GM12878 (cell line): ENCODE data around the gene HS1BP3. TPM values are rescaled to one million over a fixed set of nuclear protein-coding genes. Genes with fewer than 3 reads are reported as not detected.

ENCODE experiments used
- ATAC-seq: fragments of 200-7000 bp; cut with Tn5 transposase; 3 replicates; pipeline ENCODE4 v1.9.1; 2020; ENCODE audit warnings: mild to moderate bottlenecking, moderate library complexity
- BruUV-seq: library from RNA; stranded (reverse); fragments of 400-500 nt; replicated peaks from 2 replicates; lab custom pipeline; 2021; lab: Mats Ljungman, UMichigan
- CTCF ChIA-PET: fragments of 300-600 bp; sonication (Branson Sonifier 250); formaldehyde crosslinking; extraction: SDS; loops from one replicate; lab custom pipeline; 2021; ENCODE audit warnings: inconsistent platforms; lab: Yijun Ruan, JAX
- POLR2A ChIA-PET: fragments of 350-600 bp; formaldehyde crosslinking; extraction: SDS; loops from one replicate; lab custom pipeline; 2021; ENCODE audit warnings: inconsistent platforms; lab: Charles Lee
- RAD21 ChIA-PET: fragments of 300-600 bp; sonication (Branson Sonifier 250); formaldehyde crosslinking; loops from one replicate; lab custom pipeline; 2023; ENCODE audit warnings: antibody characterized with exemption; ENCODE audit not compliant: unreplicated experiment; lab: Charles Lee
- SMC1A ChIA-PET: fragments of 300-600 bp; sonication (Branson Sonifier 250); formaldehyde crosslinking; loops from one replicate; lab custom pipeline; 2023; ENCODE audit not compliant: unreplicated experiment, uncharacterized antibody; lab: Charles Lee
- DNase-seq: peaks from one replicate; pipeline ENCODE4 v3.0.0-alpha.2; 2011; ENCODE audit warnings: low read depth, low spot score
- FAIRE-seq: peaks from 3 replicates; lab custom pipeline; 2011; peaks lifted over from hg19 to GRCh38; lab: Jason Lieb, UNC
- H2AFZ ChIP-seq: 2 replicates; pipeline ENCODE4 v1.6.0; 2011; ENCODE audit warnings: low read depth, low read length, control low read depth; ENCODE audit not compliant: control insufficient read depth
- H3K27ac ChIP-seq: 2 replicates; pipeline ENCODE4 v1.5.1; 2011; ENCODE audit warnings: control low read depth; ENCODE audit not compliant: control insufficient read depth, insufficient read depth
- H3K27me3 ChIP-seq, 2 experiments: replicated peaks in 1 of 2; 2 replicates each; pipeline versions ENCODE4 v1.6.0 to v1.6.1; 2011; ENCODE audit warnings: low read length in 1 of 2; ENCODE audit not compliant: control insufficient read depth in 2 of 2, insufficient read depth in 2 of 2
- H3K36me3 ChIP-seq, 2 experiments: 2 replicates each; pipeline ENCODE4 v1.5.1; 2011; ENCODE audit warnings: low read length in 1 of 2; ENCODE audit not compliant: control insufficient read depth in 2 of 2, insufficient read depth in 2 of 2
- H3K4me1 ChIP-seq: 2 replicates; pipeline ENCODE4 v1.6.1; 2011; ENCODE audit warnings: mild to moderate bottlenecking, low read length, moderate library complexity, mixed read lengths; ENCODE audit not compliant: control insufficient read depth, insufficient read depth
- H3K4me2 ChIP-seq: 2 replicates; pipeline ENCODE4 v1.6.0; 2011; ENCODE audit warnings: control low read depth; ENCODE audit not compliant: control insufficient read depth, insufficient read depth
- H3K4me3 ChIP-seq: fragments of 200-600 bp; sonication (generic); 2 replicates; pipeline ENCODE4 v1.5.1; 2016
- H3K79me2 ChIP-seq: 2 replicates; pipeline ENCODE4 v1.6.0; 2011; ENCODE audit warnings: low read length; ENCODE audit not compliant: control insufficient read depth, insufficient read depth
- H3K9ac ChIP-seq: 2 replicates; pipeline ENCODE4 v1.8.0; 2011; ENCODE audit warnings: low read length, control low read depth, mixed read lengths; ENCODE audit not compliant: control insufficient read depth, insufficient read depth
- H3K9me3 ChIP-seq: replicated peaks from 3 replicates; pipeline ENCODE4 v1.5.1; 2011; ENCODE audit warnings: mild to moderate bottlenecking, low read length; ENCODE audit not compliant: control insufficient read depth, insufficient read depth
- H4K20me1 ChIP-seq: 2 replicates; pipeline ENCODE4 v1.6.0; 2011; ENCODE audit not compliant: control insufficient read depth, insufficient read depth
- BMI1 ChIP-seq: fragments of 450-650 bp; IDR thresholded peaks from 2 replicates; pipeline ENCODE4 v1.6.1; 2016; ENCODE audit warnings: mild to moderate bottlenecking, moderate library complexity, borderline replicate concordance
- EP300 ChIP-seq, 2 experiments: fragments of 150-350 bp in 1 of 2; IDR thresholded peaks; 2 replicates each; pipeline ENCODE4 v1.6.1; 2011 to 2012; ENCODE audit warnings: low read depth in 2 of 2, low read length in 2 of 2, borderline replicate concordance in 1 of 2, improper control_type of control experiment in 1 of 2, inconsistent platforms in 1 of 2; ENCODE audit not compliant: control insufficient read depth in 1 of 2
- HDAC2 ChIP-seq: fragments of 200-600 bp; sonication (generic); IDR thresholded peaks from 2 replicates; pipeline ENCODE4 v1.6.1; 2017
- NR2F1 ChIP-seq: fragments of 450-650 bp; conservative IDR thresholded peaks from 2 replicates; pipeline ENCODE4 v1.6.1; 2017; ENCODE audit warnings: mild to moderate bottlenecking
- NRF1 ChIP-seq: conservative IDR thresholded peaks from 2 replicates; pipeline ENCODE4 v1.6.1; 2011; ENCODE audit warnings: mild to moderate bottlenecking, low read depth, low read length, improper control_type of control experiment
- YY1 ChIP-seq: IDR thresholded peaks from 2 replicates; pipeline ENCODE4 v1.6.1; 2011; ENCODE audit warnings: low read depth, mild to moderate bottlenecking, low read length
- WGBS: methylation state at CpG from one replicate; pipeline ENCODE4 v1.1.6; 2016; ENCODE audit warnings: low lambda C conversion rate; ENCODE audit not compliant: insufficient replicate concordance, insufficient coverage; ENCODE audit errors: missing lambda C conversion rate; 5-methylcytosine and 5-hydroxymethylcytosine counted together
- in situ Hi-C: fragments of 300-500 bp; cut with MboI; formaldehyde crosslinking; loops from 9 replicates; pipeline ENCODE4 v1.14.3; 2018; ENCODE audit warnings: mixed read lengths
- intact Hi-C: fragments of 100-400 bp; cut with micrococcal nuclease; formaldehyde crosslinking; loops from one replicate; pipeline ENCODE4 v1.14.2; 2022; ENCODE audit not compliant: unreplicated experiment
- polyA plus RNA-seq, 11 experiments: library from polyadenylated mRNA; depleted of rRNA in 4 of 11; unstranded in 6 of 11; stranded (reverse) in 5 of 11; fragments of >200 nt; fragmentation: Nextera tagmentation in 4 of 11; fragmentation: Illumina TruSeq in 1 of 11; extraction: Ambion mirVana in 4 of 11; extraction: Trizol in 1 of 11; gene quantifications; 1 replicate in 1 of 11; 2 replicates in 10 of 11; pipeline versions ENCODE4 v1.2.1 to v1.2.3, GENCODE V29; 2011 to 2016; ENCODE audit warnings: inconsistent platforms in 2 of 11, missing spikeins in 2 of 11, low read depth in 1 of 11
- total RNA-seq, 4 experiments: library from RNA; depleted of rRNA in 3 of 4; stranded (reverse); fragments of >200 nt in 3 of 4; fragmentation: Illumina TruSeq in 1 of 4; extraction: Trizol in 1 of 4; gene quantifications; 2 replicates each; pipeline versions ENCODE4 v1.2.1 to v1.2.3, GENCODE V29; 2013 to 2021

The HS1BP3 gene
- total and polyA plus RNA-seq, 10 of the 15 experiments (the other 5 are each of a cell fraction or from before 2014, with no cell fraction given): 0.47 to 7.2 (median 4.6) TPM

DNA sequence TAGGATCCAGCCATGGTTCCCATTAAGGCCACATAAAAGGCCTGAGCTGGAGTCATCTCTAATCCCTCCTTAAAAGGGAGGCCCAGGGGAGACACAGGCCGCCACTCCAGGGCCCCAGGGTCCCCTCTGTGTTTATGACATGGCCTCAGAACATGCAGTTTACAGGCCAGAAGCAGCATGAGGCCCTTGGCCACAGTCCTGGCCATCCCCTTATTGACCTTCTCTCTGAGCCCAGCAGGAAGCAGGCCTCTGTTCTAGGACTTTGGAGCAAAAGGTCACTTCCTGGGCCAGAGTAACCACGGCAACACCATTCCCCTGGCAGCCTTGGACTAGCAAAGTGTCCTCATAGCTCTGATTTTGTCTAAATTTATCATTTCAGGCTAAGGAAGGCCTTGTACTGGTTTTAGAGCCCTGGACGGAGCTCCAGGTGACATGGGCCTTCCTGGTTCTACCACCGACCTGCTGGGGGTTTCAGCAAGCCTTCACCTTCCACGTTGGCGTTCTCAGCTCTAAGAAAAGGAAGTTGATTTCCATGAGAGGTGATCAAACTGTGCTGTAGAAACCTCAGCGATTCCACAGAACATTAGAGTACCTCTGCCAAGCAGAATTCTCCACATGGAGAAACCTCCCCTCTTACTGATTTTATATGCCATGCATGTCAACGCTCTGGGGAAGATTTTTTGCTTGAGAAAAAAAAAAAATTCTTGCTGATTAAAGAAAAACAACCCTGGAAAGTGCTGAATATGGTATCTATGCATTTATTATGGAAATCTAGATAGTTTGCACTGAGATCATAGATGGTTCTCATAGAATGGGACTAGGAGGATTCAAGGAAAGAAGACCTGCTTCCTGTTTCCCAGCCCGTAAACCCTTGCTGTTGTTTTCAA is 53.7 kb downstream of the HS1BP3 start:
- Histone ChIP-seq H3K27me3 (no peaks in the 10 kb centered on the region), H3K36me3 (no peaks in the 10 kb centered on the region), H3K79me2 (no peaks in the 10 kb centered on the region), H3K4me2 (no peak overlapping the region), H3K4me1 (peaks cover 38% of the 10 kb centered on the region), H4K20me1 (no peaks in the 10 kb centered on the region), H3K9ac (no peak overlapping the region), H3K9me3 (no peaks in the 10 kb centered on the region; the same call in 2 of the 3 replicates), H3K4me3 (no peak overlapping the region), H2AFZ (no peak overlapping the region), H3K27ac (no peak overlapping the region)
- TF ChIP-seq BMI1 (peak; percentile 61; the same call in 1 of the 2 replicates), YY1 (no peak), NR2F1 (0 out of 2 replicates have a peak, but pooled peaks have one; percentile 18), HDAC2 (no peak), NRF1 (no peak), EP300 (IDR thresholded peaks at IDR 0.05; ENCODE audit: borderline replicate concordance in 1 of 2, control insufficient read depth in 1 of 2, low read depth in 2 of 2, low read length in 2 of 2) (no peak)
- 81% methylated on average over 9 of the region's 9 CpGs for WGBS
- FAIRE-seq: no peak
- ChIA-PET POLR2A (interaction anchor here (0.9 to 3.1 kb wide), 5 partner anchors 9 to 151 kb away, joined by 3 to 22 read pairs (median 11); partner anchors contain the start of gene RHOB), CTCF (interaction anchor here (0.6 to 5.5 kb wide), 12 partner anchors 11 to 224 kb away, joined by 3 to 26 read pairs (median 6); partner anchors contain the start of gene RHOB), RAD21 (interaction anchor here (1.1 to 3.9 kb wide), 10 partner anchors 18 to 153 kb away, joined by 3 to 28 read pairs (median 10); partner anchors contain the start of gene RHOB), SMC1A (interaction anchor here (1.1 to 3.7 kb wide), 12 partner anchors 9 to 150 kb away, joined by 3 to 37 read pairs (median 5); partner anchors contain the start of gene RHOB)
- no peak for ATAC-seq
- intact Hi-C loops (loop anchor here (1.0 to 5.0 kb wide), 3 partner anchors 38 to 150 kb away; partner anchors contain the start of gene RHOB), in situ Hi-C loops (no loop called here)
- no peak for DNase-seq
- BruUV-seq: no TSS peak
